PC-3 (cell line): ENCODE data around the gene SPACA9.

Experiments used
- EZH2phosphoT487 ChIP-seq: fragments of 300-600 bp; sonication (generic); IDR thresholded peaks from 2 replicates; pipeline ENCODE4 v1.6.1; 2018; ENCODE audit warnings: mild to moderate bottlenecking, antibody characterized with exemption, low read length, borderline replicate concordance
- TF ChIP-seq, protein P1 (sequence below): fragments of 300-600 bp; sonication (generic); conservative IDR thresholded peaks from 2 replicates; pipeline ENCODE4 v1.5.1; 2017; ENCODE audit warnings: antibody characterized with exemption, low read depth, mild to moderate bottlenecking, low read length

DNA sequence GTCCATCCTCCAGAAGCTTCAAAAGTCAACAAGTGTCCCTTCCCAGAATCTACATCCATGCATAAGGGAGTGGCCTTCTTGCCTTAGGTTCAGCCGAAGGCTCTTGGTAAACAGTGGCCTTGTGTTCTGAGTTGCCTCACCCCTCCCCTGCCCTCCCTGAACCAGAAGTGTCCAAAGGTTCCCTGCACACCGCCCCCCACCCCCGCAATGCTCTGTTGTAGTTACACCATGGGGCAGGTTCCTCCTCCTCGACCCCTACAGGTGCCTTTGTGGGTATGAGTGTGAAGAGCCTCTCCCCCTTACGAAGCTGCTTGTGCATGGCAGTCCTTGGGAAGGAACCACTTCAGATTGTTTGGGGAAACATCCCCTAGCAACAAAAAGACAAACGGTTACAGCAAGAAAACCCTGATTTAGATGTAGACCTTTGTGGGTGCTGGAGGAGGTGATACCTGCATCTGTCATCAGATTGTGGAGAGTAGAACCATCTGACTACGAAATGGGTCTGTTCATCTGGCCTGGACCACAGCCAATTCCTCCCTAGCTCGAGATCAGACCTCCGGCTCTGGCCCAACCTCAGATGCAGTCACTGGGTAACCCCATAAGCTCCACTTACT lies 7.1 kb downstream of the SPACA9 start:
- TF ChIP-seq, protein P1, sequence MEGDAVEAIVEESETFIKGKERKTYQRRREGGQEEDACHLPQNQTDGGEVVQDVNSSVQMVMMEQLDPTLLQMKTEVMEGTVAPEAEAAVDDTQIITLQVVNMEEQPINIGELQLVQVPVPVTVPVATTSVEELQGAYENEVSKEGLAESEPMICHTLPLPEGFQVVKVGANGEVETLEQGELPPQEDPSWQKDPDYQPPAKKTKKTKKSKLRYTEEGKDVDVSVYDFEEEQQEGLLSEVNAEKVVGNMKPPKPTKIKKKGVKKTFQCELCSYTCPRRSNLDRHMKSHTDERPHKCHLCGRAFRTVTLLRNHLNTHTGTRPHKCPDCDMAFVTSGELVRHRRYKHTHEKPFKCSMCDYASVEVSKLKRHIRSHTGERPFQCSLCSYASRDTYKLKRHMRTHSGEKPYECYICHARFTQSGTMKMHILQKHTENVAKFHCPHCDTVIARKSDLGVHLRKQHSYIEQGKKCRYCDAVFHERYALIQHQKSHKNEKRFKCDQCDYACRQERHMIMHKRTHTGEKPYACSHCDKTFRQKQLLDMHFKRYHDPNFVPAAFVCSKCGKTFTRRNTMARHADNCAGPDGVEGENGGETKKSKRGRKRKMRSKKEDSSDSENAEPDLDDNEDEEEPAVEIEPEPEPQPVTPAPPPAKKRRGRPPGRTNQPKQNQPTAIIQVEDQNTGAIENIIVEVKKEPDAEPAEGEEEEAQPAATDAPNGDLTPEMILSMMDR: no peak
- TF ChIP-seq EZH2phosphoT487: no peak
